GM18861 (cell line): ENCODE data around the gene PLA2G5.
"Not testable (repeated sequence)": the region's sequence is repeated elsewhere in the genome, so short reads cannot be mapped to it uniquely, and the experiment has no call there.

Experiments
- ATAC-seq: cut with Tn5 transposase; IDR thresholded peaks from one replicate; pipeline ENCODE4 v1.9.1; 2021; ENCODE audit not compliant: unreplicated experiment

PLA2G5 gene, protein sequence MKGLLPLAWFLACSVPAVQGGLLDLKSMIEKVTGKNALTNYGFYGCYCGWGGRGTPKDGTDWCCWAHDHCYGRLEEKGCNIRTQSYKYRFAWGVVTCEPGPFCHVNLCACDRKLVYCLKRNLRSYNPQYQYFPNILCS

DNA sequence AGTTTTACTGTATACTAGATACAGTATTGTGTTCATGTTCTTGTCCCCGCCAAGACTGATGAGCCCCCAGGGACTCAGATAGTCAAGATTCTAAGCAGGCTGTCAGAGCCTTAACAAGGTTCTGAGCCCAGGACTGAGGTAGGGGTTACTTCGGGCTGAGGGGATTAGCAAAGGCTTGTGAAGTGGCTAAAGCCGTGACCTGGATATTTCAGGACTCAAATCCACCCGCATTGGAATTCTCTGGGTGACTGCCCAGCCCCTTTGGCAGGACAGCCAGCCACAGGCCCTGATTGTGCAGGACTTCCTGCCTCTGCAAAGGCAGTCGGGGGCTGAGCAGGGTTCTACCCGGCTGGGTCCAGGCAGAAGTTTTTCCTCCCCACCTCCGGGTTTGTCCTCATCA is at the start of gene PLA2G5:
Gene PLA2G5 (plus strand): TSS at position 321 of the 400 bp plus-strand sequence. CDS start 14,637 bp downstream, outside the sequence.
- no peak for ATAC-seq

DNA sequence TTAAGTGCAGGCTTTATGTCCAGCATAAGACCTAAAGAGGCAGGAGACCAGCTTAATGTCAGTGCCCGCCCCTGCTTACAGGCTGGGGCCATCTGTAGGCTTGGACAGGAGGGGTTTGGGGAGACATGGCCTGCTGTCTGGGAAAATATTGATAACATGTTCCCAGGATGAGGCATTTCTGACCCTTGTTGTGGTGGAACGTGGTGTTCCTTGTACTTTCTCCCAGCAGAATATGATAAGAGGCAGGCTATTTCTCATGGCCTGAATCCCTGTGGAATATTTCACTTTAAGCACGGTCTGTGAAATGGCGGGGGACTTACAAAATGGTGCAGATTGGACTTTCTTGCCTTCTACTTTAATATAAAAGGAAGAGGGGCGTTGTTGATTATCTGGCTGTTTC is 41.9 kb upstream of the PLA2G5 start:
- ATAC-seq: no peak

DNA sequence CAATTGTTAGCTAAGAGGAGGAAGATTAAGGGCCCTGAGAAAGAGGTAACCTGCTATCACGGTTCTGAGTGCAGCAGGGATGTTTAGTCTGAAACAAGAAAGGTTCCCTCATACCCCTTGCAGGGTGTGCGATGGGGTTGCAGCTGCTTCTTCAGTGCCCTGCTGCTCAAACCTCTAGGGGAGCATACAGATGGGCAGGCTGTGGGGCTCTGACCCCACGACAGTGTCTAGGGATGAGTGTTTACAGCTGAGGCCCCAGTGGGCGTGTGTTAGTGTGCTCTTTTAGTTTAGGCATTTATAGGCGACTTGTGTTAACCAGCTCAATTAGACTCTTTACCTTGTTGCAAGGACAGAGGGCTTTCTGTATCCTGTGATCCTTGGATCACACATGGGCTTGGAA is 41.3 kb upstream of the PLA2G5 start:
- no peak for ATAC-seq

DNA sequence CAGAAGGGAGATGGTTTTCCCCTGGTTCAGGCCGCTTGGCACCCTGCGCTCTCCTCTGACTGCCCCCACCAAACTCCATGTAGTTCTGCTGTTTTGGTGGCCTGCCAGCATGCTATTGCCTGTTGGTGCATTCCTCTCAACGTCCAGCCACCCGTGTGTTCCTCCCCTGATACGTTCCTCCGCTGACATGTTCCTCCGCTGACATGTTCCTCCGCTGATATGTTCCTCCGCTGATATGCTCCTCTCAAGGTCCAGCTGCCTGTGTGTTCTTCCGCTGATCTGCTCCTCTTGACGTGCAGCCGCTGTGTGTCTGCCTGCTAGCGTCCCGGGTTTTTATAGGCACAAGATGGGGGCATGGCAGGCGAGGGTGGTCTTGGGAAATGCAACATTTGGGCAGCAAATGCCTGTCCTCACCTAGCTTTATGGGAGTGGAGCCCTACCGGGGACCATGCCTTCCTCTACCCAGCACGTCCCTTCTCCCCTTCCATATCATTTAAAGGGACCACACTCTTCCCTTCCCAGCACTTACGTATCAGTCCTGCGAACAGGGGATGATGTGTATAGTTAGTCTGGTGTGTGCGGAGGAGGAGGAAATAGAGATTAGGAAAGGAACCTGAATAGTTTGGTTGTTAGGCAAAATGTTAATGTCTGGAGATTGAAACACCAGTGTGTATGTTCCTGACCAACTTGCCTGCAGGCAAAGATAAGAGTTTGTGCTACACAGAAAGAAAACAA is 40.6 kb upstream of the PLA2G5 start:
- ATAC-seq: no peak

DNA sequence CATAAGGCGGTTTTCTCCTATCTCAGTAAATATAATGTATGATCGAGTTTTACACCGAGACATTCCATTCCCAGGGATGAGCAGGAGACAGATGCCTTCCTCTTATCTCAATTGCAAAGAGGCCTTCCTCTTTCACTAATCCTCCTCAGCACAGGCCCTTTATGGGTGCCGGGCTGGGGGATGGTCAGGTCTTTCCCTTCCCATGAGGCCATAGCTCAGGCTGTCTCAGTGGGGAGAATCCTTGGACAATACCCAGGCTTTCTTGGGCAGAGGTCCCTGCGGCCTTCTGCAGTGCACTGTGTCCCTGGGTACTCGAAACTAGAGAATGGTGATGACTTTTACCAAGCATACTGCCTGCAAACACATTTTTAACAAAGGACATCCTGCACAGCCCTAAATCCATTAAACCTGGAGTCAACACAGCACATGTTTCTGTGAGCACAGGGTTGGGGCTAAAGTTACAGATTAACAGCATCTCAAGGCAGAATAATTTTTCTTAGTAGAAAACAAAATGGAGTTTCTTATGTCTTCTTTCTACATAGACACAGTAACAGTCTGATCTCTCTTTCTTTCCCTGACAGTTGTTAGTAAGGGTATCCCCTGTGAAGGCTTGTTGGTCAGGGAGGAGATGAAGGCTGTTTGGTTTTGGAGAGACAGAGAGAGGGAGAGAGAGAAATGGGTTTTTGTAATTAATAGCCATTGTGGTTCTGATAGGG is 39.4 kb upstream of the PLA2G5 start:
- not testable (repeated sequence) for ATAC-seq

DNA sequence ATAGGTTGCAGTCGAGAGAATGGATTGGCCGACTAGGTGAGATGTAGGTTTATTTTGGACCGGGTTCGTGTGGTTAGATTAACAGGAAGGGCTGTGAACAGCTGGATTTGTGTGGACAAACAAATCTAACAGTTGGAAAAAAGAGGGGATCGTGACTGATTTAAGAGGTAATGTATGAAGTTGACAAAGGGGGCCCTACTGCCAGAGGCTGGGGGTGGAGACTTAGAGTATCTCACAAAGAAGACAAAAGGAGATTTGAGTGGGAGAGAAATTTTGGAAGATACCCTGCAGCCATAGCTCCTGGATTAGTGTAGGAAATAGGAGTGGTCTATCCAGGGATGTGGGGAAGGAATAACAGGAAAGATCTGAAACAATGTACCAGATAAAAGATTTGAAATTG is 38.8 kb upstream of the PLA2G5 start:
- no peak for ATAC-seq

DNA sequence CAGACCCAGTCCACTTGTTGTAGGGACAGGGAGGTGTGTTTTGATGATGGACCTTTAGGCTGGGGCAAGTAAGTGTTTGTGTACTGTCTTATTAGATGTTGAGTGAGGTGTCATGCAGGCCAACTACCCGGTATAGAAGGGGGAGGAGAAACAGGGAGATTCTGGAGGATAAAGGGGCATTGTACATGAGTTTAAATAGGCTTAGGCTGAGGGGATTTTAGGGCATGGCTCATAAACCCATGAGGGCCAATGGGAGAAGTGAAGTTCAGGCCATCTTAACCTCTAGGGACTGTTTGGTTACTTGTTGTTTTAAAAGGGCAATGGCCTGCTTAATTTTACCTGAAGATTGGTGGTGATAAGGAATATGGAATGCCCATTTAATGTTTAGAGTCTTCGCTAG is 38.2 kb upstream of the PLA2G5 start:
- no peak for ATAC-seq

DNA sequence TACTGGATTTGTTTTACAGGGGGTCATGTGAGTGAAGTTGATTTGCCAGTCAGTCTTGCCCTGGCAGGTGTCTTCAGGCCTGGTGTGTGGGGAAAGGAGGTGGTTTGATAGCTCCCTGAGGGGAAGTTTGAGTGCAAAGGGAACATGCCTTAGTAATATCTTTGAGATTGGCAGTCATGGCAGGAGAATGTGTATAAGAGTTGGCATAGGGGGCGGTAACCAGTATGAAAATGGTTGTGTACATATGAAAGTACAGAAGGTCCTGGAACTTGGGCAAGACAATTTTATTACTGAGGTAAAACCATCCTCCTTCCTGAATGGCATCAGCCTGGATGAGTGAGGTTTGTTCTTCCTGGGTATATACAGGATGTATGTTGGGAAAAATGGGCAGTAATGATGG is 37.6 kb upstream of the PLA2G5 start:
- ATAC-seq: no peak

DNA sequence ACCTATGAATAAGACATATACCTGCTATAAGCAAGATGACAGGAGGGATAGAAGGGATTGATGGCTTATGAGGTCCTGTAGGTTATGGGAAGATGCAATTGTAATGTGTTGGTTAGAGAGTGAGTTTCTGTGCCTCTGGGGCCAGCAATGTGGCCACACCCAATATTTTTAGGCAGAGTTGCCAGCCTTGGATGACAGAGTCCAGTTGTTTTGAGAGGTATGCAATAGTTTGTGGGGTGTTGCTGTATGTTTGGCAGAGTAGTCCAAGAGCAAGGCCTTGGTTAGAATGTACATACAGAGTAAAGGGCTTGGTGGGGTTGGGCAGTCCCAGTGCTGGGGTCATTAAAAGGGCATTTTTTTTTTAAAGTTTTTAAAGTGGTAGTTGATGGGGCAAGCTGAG is 36.6 kb upstream of the PLA2G5 start:
- ATAC-seq: no peak

DNA sequence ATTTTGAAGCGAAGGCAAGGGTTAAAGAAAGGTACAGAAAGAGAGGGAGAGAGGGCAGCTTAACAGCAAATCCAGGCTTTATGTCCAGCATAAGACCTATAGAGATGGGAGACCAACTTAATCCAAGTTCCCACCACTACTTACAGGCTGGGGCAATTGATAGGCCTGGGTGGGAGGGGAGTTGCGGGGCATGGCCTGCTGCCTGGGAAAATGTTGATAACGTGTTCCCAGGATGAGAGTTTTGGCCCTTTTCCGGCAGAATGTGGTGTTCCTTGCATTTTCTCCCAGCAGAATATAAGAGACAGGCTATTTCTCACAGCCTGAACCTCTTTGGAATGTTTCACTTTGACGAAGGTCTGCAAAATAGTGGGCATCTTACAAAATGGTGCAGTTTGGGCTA is 34.9 kb upstream of the PLA2G5 start:
- no peak for ATAC-seq

DNA sequence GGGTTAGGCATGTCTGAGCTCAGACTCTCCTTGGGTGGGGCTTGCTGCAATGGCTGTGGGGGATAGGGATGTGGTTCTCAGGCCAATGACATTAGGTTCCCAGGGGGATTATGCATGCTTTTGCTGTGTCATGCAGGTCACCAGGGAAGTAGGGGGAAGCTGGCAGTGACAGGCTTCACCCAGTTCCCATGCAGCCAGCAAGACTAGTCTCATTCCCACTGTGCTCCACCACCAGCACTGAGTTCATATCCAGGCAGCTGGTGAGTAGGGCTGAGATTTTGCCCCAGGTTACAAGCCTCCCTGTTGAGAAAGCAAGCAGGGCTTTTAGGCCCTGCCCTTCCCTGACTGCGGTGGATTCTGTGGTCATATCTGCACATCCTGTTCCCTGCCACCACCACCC is 32.1 kb upstream of the PLA2G5 start:
- ATAC-seq: no peak

DNA sequence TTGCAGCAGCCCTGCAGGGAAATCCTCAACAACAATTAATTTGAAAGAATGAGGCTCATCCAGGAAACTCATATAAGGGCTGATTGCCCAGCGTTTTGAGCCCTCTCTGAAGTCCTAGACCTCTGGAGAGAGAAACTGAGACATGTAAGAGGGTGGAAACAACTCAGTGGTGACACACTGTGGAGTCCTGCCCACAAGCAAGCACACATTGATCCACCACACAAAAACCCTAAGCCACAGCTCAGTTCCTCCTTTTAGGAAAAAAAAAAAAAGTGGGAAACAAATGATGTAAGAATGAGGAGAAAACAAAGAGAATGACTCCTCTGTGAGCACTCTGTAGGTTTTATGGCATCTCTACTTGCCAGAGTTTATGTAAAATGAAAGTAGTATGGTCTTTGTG is 22.9 kb upstream of the PLA2G5 start:
- no peak for ATAC-seq

DNA sequence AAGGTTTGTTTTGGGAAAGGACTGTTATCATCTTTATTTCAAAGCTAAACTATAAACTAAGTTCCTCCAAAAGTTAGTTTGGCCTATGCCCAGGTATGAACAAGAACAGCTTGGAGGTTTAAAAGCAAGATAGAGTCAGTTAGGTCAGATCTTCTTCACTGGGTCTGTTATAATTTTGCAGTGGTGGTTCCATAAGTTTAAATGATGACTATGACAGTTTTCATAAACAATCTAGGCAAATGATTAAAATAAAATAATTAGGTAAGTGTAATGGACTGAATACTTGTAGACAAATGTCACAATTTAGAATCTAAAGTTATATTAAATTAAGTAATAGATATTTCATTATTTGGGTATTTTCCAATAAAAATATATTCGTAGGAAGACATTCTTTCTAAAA is 21.4 kb upstream of the PLA2G5 start:
- ATAC-seq: no peak

DNA sequence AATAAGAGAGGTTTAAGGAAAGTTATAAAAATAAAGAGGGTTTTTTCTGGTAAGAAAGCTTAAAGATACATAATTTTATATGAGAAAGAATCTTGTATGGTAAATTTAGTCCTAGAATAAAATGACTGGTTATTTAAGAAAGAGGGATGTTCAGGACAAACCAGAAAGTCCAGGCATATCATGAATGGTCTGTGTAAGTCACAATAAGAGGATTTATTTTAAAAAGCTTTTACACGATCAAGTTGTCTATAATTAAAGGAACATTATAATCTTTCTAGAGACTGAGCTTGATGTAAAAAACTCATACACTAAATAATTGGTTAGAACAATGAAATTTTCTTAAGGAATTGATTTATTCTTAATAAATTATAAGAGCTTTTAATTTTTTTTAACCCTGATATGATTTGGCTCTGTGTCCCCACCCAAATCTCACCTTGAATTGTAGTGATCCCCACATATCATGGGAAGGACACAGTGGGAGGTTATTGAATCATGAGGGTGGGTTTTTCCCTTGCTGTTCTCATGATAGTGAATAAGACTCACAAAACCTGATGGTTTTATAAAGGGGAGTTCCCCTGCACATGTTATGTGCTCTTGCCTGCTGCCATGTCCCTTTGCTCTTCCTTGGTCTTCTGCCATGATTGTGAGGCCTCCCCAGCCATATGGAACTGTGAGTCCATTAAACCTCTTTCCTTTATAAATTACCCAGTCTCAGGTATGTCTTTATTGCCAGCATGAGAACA is 20.8 kb upstream of the PLA2G5 start:
- ATAC-seq: not testable (repeated sequence)

DNA sequence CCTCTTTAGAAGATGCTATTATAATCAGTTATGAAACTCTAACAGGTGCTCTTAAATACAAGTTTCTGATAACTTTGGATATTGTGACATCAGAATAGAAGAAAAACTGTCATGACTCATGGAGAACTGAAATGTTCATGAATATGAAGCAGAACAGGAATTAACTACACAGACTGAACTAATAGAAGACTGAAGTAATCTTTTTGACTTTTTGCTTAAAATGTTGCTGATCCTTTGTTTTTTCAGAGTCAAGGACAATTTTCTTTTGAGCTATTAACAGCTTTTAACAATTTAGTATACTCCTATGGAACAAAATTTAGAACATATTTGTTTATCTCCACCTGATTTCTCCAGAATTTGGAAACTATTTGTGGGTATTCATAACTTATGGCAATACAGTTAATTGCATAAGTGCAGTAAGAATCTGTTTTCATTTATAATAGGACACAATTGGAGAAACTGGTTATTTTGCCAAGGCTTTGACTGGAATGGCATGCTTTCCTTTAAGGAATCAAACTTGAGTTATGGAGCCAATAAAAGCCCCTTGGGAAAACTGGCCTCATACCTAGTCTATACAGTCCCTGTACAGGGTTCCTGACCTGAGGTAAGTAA is 18.7 kb upstream of the PLA2G5 start:
- no peak for ATAC-seq

DNA sequence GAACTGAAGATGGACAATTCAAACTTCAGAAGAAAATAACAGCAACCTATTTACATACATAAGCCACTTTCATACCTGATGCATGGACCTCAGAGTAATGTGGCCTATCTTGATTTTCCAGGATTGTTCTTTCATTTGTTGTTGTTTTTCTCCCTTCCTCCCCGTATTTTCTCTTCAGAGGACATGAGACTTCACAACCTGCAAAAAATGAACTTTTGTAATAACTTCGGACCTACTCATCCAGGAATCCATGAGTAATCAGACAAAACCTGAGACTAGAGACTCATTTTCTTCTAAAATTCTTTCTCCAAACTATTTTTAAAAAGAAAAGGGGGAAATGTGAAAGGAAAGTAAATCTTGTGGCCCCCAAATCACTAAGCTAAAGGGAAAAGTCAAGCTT is 17.6 kb upstream of the PLA2G5 start:
- no peak for ATAC-seq

DNA sequence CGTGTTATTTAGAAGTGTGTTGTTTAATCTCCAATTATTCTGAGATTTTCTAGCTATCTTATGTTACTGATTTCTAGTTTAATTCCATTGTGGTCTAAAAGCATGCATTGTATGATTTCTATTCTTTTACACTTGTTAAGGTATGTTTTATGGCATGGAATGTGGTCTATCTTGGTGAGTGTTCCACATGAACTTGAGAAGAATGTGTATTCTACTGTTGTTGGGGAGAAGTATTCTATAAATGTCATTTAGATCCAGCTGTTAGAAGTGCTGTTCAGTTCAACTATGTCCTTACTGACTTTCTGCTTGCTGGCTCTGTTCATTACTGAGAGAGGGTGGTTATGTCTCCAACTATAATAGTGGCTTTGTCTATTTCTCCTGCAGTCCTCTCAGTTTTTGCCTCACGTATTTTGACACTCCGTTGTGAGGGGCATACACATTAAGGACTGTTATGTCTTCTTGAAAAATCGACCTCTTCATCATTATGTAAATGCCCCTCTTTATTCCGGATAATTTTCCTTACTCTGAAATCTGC is 12.0 kb upstream of the PLA2G5 start:
- ATAC-seq: no peak

DNA sequence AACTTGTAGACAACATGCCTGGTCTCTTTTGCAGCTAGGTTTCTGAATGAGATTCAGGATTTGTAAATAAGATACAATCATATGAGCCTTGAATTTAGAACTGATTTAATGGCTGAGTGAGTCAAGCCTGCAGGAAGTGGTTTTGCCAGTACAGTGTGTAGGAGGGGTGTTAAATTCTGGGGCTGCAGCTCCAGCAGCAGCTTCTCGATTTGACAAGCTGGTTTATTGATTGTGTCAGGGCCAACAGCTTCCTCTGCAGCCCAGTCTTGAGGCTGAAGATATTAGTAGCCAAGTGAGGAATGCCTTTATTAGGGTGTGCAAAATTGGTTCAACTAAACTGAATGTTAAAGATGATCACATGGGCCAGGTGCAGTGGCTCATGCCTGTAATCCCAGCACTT is 11.5 kb upstream of the PLA2G5 start:
- no peak for ATAC-seq

DNA sequence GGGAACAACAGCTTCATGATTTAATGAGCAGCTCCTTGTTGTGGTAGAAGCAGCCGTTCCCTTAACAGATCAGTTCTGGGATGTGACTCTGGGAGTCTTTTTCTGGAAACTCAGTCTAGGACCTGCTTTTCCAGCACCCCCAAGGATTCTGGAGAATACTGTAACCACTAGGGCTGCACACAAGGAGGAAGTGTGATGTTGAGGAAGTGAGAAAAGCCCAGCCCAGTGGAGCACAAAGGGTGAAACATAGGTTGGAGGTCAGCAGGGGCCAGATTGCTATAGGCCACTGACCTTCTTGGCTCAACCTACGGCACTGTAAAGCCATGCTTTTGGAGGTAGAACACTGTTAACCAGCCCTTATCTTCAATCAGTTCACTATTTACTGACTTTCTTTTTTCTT is 10.1 kb upstream of the PLA2G5 start:
- ATAC-seq: no peak

DNA sequence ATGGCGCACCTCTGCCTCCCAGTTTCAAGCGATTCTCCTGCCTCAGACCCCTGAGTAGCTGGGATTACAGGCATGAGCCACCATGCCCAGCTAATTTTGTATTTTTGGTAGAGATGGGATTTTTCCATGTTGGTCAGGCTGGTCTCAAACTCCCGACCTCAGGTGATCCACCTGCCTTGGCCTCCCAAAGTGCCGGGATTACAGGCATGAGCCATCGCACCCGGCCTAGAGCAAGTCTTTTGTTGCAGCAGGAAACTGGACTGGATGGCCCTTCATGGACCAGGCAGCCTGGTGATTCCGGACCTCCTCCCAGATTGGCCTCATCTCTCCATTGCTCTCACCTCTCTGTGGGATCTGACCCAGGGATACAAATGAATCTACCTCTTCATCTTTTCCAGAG is 9.2 kb upstream of the PLA2G5 start:
- not testable (repeated sequence) for ATAC-seq

DNA sequence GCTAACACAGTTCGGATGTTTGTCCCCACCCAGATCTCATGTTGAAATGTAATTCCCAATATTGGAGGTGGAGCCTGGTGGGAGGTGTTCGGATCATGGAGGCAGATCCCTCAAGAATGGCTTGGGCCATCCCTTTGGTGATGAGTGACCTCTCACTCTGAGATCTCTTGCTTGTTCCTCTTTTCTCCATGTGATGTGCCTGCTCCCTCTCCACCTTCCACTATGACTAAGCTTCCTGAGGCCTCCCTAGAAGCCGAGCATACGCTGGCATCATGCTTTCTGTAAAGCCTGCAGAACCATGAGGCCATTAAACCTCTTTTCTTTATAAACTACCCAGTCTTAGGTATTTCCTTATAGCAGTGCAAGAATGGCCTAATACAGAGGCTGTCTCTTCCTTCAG is 8.1 kb upstream of the PLA2G5 start:
- no peak for ATAC-seq
